Caco-2 (cell line): Measurements from ENCODE around the gene RAB11FIP5. TPM values are rescaled to one million over a fixed set of nuclear protein-coding genes. Genes with fewer than 3 reads are reported as not detected.

Source experiments
- BruUV-seq: library from RNA; stranded (reverse); fragments of 400-500 nt; replicated peaks from 2 replicates; lab custom pipeline; 2021; lab: Mats Ljungman, UMichigan
- CTCF ChIA-PET: fragments of 300-600 bp; sonication (Branson Sonifier 250); formaldehyde crosslinking; loops from one replicate; lab custom pipeline; 2022; ENCODE audit warnings: antibody characterized with exemption; lab: Charles Lee
- POLR2A ChIA-PET: fragments of 300-600 bp; sonication (Branson Sonifier 250); formaldehyde crosslinking; loops from one replicate; lab custom pipeline; 2022; ENCODE audit warnings: antibody characterized with exemption; lab: Charles Lee
- DNase-seq, 2 experiments: peaks; one replicate each; pipeline versions ENCODE4 v3.0.0 to v3.0.0-alpha.2; 2020 to 2022
- H3K27me3 ChIP-seq: replicated peaks from 2 replicates; pipeline ENCODE4 v1.6.0; 2011; ENCODE audit warnings: low read length; ENCODE audit not compliant: control insufficient read depth, insufficient read depth
- H3K36me3 ChIP-seq: 2 replicates; pipeline ENCODE4 v1.5.1; 2011; ENCODE audit warnings: low read length; ENCODE audit not compliant: control insufficient read depth, insufficient read depth
- H3K4me1 ChIP-seq: fragments of 250-450 bp; sonication (Bioruptor Pico); 2 replicates; pipeline ENCODE4 v1.5.1; 2020; ENCODE audit warnings: mild to moderate bottlenecking
- H3K4me3 ChIP-seq: 2 replicates; pipeline ENCODE4 v1.5.1; 2011; ENCODE audit warnings: low read depth, mild to moderate bottlenecking, control low read depth, low read length
- H3K9me3 ChIP-seq: fragments of 250-450 bp; sonication (Bioruptor Pico); 2 replicates; pipeline ENCODE4 v1.5.1; 2020; ENCODE audit warnings: mild to moderate bottlenecking, moderate library complexity
- H3K27ac Mint-ChIP-seq: one replicate; pipeline ENCODE4 v1.8.0; 2022; ENCODE audit warnings: mixed read lengths; ENCODE audit not compliant: unreplicated experiment
- H3K27me3 Mint-ChIP-seq: one replicate; pipeline ENCODE4 v1.8.0; 2022; ENCODE audit warnings: mixed read lengths; ENCODE audit not compliant: insufficient read depth, unreplicated experiment
- H3K36me3 Mint-ChIP-seq: one replicate; pipeline ENCODE4 v1.8.0; 2022; ENCODE audit warnings: mild to moderate bottlenecking, mixed read lengths; ENCODE audit not compliant: insufficient read depth, unreplicated experiment
- H3K4me1 Mint-ChIP-seq: one replicate; pipeline ENCODE4 v1.8.0; 2022; ENCODE audit warnings: low read depth, mixed read lengths; ENCODE audit not compliant: unreplicated experiment
- H3K4me3 Mint-ChIP-seq: one replicate; pipeline ENCODE4 v1.8.0; 2022; ENCODE audit warnings: mild to moderate bottlenecking, moderate library complexity, mixed read lengths; ENCODE audit not compliant: unreplicated experiment
- H3K9me3 Mint-ChIP-seq: one replicate; pipeline ENCODE4 v1.8.0; 2022; ENCODE audit warnings: mixed read lengths; ENCODE audit not compliant: unreplicated experiment
- intact Hi-C: fragments of 100-400 bp; cut with micrococcal nuclease; formaldehyde crosslinking; loops from one replicate; pipeline ENCODE4 v1.10.0; 2022; ENCODE audit not compliant: unreplicated experiment
- total RNA-seq: library from RNA; stranded (reverse); gene quantifications from 2 replicates; pipeline ENCODE4 v1.2.3, GENCODE V29; 2022
- TF ChIP-seq, protein P1 (sequence below), 2 experiments: fragments of 200-600 bp in 1 of 2; IDR thresholded peaks; 1 replicate in 1 of 2; 2 replicates in 1 of 2; pipeline versions ENCODE4 v1.5.1 to v1.8.0; 2011 to 2022; ENCODE audit warnings: antibody characterized with exemption in 1 of 2, control low read depth in 1 of 2, inconsistent platforms in 1 of 2, low read depth in 1 of 2, low read length in 1 of 2, mild to moderate bottlenecking in 1 of 2, moderate library complexity in 1 of 2; ENCODE audit not compliant: insufficient read depth in 1 of 2, severe bottlenecking in 1 of 2, unreplicated experiment in 1 of 2

RAB11FIP5 gene
- total RNA-seq, 1 experiment from 2014 or later: 17.3 TPM

DNA sequence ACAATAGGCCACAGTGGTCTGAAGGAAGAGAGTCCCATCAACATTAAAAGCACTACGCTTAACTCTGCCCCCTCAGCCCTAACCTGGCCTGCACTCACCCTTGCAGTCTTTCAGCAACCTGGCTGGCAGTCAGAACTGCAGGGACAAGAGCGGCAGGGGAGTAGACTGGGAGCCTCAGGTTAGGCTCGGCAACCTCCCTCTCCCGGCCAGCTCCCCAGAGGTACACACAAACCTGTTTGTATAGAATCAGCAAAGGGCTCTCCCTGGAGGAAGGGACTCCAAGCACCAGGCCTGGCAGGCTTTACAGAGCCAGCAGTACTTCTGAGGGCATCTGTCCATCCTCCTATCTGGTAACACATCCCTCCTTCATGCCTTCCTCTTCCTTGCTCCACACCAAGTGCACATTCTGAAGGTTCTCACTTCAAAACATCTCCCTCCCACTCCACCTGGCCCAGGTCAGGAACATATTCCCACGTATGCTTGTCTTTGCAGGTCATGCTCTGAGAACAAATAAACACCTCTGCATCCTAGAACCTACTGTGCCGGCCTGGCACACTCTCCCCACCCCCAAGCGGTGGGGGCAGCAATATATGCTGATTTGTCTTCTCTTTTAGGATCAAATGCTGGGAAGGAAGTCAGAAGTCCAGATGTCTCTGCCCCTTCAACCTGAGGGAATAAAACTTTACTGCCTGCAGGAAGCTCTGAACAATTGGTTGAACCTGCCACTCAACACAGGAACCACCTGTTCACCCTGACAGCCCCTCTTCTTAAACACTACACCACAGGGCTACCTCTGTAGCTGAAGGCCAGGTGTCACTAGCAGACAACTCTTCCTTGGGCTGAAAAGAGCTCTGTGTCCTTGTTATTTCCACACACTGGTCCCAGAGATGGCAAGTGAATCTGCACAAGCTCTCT lies 28.6 kb downstream of the RAB11FIP5 start:
- H3K4me3 Mint-ChIP-seq: no peak overlapping the region
- H3K4me1 Mint-ChIP-seq: peaks cover 11% of the 10 kb centered on the region
- H3K27ac Mint-ChIP-seq: peak overlapping the region; percentile 6
- CTCF ChIA-PET: interaction anchor here (2.4 to 3.1 kb wide), 4 partner anchors 28 to 128 kb away, joined by 12 to 25 read pairs (median 15); partner anchors contain the start of gene RAB11FIP5
- no peak for DNase-seq
- intact Hi-C loops: loop anchor here (2.0 kb wide), 1 partner anchor 29 kb away; the partner anchor contains the start of gene RAB11FIP5
- no peaks in the 10 kb centered on the region for H3K27me3 ChIP-seq
- POLR2A ChIA-PET: no interaction called here
- no peak overlapping the region for H3K4me3 ChIP-seq
- H3K36me3 Mint-ChIP-seq: peaks cover 5% of the 10 kb centered on the region
- H3K9me3 Mint-ChIP-seq: no peaks in the 10 kb centered on the region
- no peaks in the 10 kb centered on the region for H3K9me3 ChIP-seq
- TF ChIP-seq, protein P1, sequence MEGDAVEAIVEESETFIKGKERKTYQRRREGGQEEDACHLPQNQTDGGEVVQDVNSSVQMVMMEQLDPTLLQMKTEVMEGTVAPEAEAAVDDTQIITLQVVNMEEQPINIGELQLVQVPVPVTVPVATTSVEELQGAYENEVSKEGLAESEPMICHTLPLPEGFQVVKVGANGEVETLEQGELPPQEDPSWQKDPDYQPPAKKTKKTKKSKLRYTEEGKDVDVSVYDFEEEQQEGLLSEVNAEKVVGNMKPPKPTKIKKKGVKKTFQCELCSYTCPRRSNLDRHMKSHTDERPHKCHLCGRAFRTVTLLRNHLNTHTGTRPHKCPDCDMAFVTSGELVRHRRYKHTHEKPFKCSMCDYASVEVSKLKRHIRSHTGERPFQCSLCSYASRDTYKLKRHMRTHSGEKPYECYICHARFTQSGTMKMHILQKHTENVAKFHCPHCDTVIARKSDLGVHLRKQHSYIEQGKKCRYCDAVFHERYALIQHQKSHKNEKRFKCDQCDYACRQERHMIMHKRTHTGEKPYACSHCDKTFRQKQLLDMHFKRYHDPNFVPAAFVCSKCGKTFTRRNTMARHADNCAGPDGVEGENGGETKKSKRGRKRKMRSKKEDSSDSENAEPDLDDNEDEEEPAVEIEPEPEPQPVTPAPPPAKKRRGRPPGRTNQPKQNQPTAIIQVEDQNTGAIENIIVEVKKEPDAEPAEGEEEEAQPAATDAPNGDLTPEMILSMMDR (IDR thresholded peaks at IDR 0.05; ENCODE audit: insufficient read depth in 1 of 2, low read depth in 1 of 2, low read length in 1 of 2, severe bottlenecking in 1 of 2, unreplicated experiment in 1 of 2): no peak
- H3K27me3 Mint-ChIP-seq: no peaks in the 10 kb centered on the region
- no TSS peak for BruUV-seq
- H3K4me1 ChIP-seq: peaks cover 17% of the 10 kb centered on the region
- H3K36me3 ChIP-seq: no peaks in the 10 kb centered on the region

DNA sequence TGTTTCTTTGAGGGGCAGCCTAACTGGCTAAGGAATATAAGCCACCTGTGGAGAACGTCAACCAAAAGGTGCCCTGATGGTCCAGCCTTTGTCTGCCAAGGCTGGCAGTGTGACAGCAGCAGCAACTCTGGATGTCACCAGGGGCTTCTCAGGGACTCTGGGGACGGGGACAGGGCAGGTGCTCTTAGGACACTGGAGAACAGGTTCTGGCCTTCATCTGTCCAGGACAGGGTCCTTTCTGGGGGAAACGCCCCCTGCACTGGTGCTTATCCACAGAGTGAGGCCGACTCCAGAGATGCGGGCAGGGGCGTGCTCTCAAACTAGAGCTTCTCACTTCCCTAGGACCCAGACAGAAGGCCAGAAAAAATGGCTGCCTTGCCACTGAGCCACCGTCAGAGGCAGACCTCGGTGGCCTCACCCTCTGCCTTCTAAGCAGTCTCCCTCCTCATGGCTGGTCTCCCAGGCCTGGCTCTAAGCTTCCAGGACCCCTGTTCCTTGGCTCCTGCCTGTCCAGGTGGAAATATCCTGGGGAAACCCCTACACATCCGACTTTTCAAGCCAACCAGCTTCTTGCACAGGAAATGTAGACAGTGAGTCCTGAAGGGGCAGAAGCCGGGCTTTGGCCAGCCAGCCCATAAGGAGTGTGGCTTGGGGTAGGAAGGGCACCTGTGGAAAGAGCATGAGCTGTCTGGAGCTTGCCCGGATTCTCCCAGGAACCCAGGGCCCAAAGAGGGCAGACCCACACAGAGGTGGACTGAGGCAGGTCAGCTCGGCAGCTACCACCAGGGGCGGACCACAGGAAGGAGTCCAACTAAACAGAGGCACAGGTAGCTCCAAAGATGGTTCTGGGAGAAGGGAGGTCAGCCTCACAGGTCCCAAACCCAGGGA lies 30.0 kb downstream of the RAB11FIP5 start:
- intact Hi-C loops: no loop called here
- TF ChIP-seq, protein P1 (IDR thresholded peaks at IDR 0.05; ENCODE audit: insufficient read depth in 1 of 2, low read depth in 1 of 2, low read length in 1 of 2, severe bottlenecking in 1 of 2, unreplicated experiment in 1 of 2): no peak
- Mint-ChIP-seq H3K27me3 (no peaks in the 10 kb centered on the region), H3K4me1 (peaks cover 11% of the 10 kb centered on the region), H3K36me3 (peaks cover under 1% of the 10 kb centered on the region), H3K27ac (no peak overlapping the region), H3K9me3 (no peaks in the 10 kb centered on the region), H3K4me3 (no peak overlapping the region)
- Histone ChIP-seq H3K9me3 (no peaks in the 10 kb centered on the region), H3K27me3 (no peaks in the 10 kb centered on the region), H3K4me1 (peaks cover 7% of the 10 kb centered on the region; the same call in 1 of the 2 replicates), H3K4me3 (no peak overlapping the region), H3K36me3 (no peaks in the 10 kb centered on the region)
- DNase-seq: no peak
- ChIA-PET CTCF (interaction anchor here (0.6 kb wide), 1 partner anchor 74 kb away, joined by 3 read pairs; no protein-coding TSS in a partner anchor), POLR2A (no interaction called here)
- no TSS peak for BruUV-seq

GRCh38 chr2:73081181-73081671 lies 31.5 kb downstream of the RAB11FIP5 start:
- Histone ChIP-seq H3K27me3 (no peaks in the 10 kb centered on the region), H3K4me1 (peaks cover 7% of the 10 kb centered on the region; the same call in 1 of the 2 replicates), H3K4me3 (no peak overlapping the region), H3K9me3 (no peaks in the 10 kb centered on the region), H3K36me3 (no peaks in the 10 kb centered on the region)
- Mint-ChIP-seq H3K27me3 (no peaks in the 10 kb centered on the region), H3K9me3 (no peaks in the 10 kb centered on the region), H3K36me3 (no peaks in the 10 kb centered on the region), H3K27ac (no peak overlapping the region), H3K4me1 (peaks cover 11% of the 10 kb centered on the region), H3K4me3 (no peak overlapping the region)
- BruUV-seq: no TSS peak
- no peak for DNase-seq
- ChIA-PET POLR2A (no interaction called here), CTCF (no interaction called here)
- intact Hi-C loops: no loop called here
- TF ChIP-seq, protein P1 (IDR thresholded peaks at IDR 0.05; ENCODE audit: insufficient read depth in 1 of 2, low read depth in 1 of 2, low read length in 1 of 2, severe bottlenecking in 1 of 2, unreplicated experiment in 1 of 2): no peak
